Liver (tissue), 9 donors: ENCODE results near the gene ACP5. TPM values are rescaled to one million over a fixed set of nuclear protein-coding genes. Genes with fewer than 3 reads are reported as not detected.

Experiments
- DNase-seq: peaks from one replicate; pipeline ENCODE4 v3.0.0-alpha.2; 2017; ENCODE audit warnings: low spot score
- H3K27ac ChIP-seq, 2 donors: one replicate each; pipeline ENCODE4 v1.7.0; 2013; ENCODE audit warnings: inconsistent platforms in 2 of 2, low read length in 2 of 2, control low read depth in 1 of 2, low read depth in 1 of 2, mild to moderate bottlenecking in 1 of 2
- H3K27me3 ChIP-seq, 4 donors: one replicate each; pipeline versions ENCODE4 v1.6.1 to v1.7.0; 2013; ENCODE audit warnings: low read length in 3 of 4, inconsistent platforms in 1 of 4, mild to moderate bottlenecking in 1 of 4, moderate library complexity in 1 of 4; ENCODE audit not compliant: control insufficient read depth in 4 of 4, insufficient read depth in 4 of 4
- H3K36me3 ChIP-seq, 4 donors: one replicate each; pipeline versions ENCODE4 v1.6.1 to v1.7.0; 2013; ENCODE audit warnings: low read length in 3 of 4, mild to moderate bottlenecking in 3 of 4, low read depth in 1 of 4, moderate library complexity in 1 of 4; ENCODE audit not compliant: control insufficient read depth in 4 of 4, insufficient read depth in 3 of 4
- H3K4me1 ChIP-seq, 4 donors: one replicate each; pipeline versions ENCODE4 v1.6.1 to v1.7.0; 2013; ENCODE audit warnings: low read length in 3 of 4, mild to moderate bottlenecking in 3 of 4, moderate library complexity in 1 of 4; ENCODE audit not compliant: control insufficient read depth in 4 of 4, insufficient read depth in 4 of 4
- H3K4me3 ChIP-seq, 3 donors: one replicate each; pipeline versions ENCODE4 v1.6.1 to v1.7.0; 2013; ENCODE audit warnings: low read length in 3 of 3, control low read depth in 1 of 3, low read depth in 1 of 3, mild to moderate bottlenecking in 1 of 3
- H3K9ac ChIP-seq, 2 donors: one replicate each; pipeline ENCODE4 v1.7.0; 2013; ENCODE audit warnings: low read length in 2 of 2, mild to moderate bottlenecking in 2 of 2, moderate library complexity in 2 of 2, control low read depth in 1 of 2, low read depth in 1 of 2
- H3K9me3 ChIP-seq, 4 donors: one replicate each; pipeline versions ENCODE4 v1.6.1 to v1.7.0; 2013; ENCODE audit warnings: low read length in 3 of 4; ENCODE audit not compliant: control insufficient read depth in 4 of 4
- ATF3 ChIP-seq: IDR thresholded peaks from 2 replicates; pipeline ENCODE4 v1.6.1; 2016; ENCODE audit warnings: antibody characterized with exemption
- EGR1 ChIP-seq, 2 donors: IDR thresholded peaks; 2 replicates each; pipeline ENCODE4 v1.6.1; 2016 to 2018; ENCODE audit warnings: antibody characterized with exemption in 2 of 2, low read depth in 2 of 2
- FOXA1 ChIP-seq: IDR thresholded peaks from 2 replicates; pipeline ENCODE4 v1.6.1; 2016; ENCODE audit warnings: antibody characterized with exemption
- FOXA2 ChIP-seq: IDR thresholded peaks from 2 replicates; pipeline ENCODE4 v1.6.1; 2016; ENCODE audit warnings: antibody characterized with exemption
- GABPA ChIP-seq, 2 donors: IDR thresholded peaks in 1 of 2; conservative IDR thresholded peaks in 1 of 2; 2 replicates each; pipeline ENCODE4 v1.6.1; 2016; ENCODE audit warnings: antibody characterized with exemption in 2 of 2, mild to moderate bottlenecking in 1 of 2, moderate library complexity in 1 of 2
- HNF4A ChIP-seq, 2 donors: conservative IDR thresholded peaks; 2 replicates each; pipeline ENCODE4 v1.6.1; 2016; ENCODE audit warnings: antibody characterized with exemption in 2 of 2, mild to moderate bottlenecking in 2 of 2
- HNF4G ChIP-seq: IDR thresholded peaks from 2 replicates; pipeline ENCODE4 v1.6.1; 2016; ENCODE audit warnings: antibody characterized with exemption
- JUND ChIP-seq, 2 donors: IDR thresholded peaks; 2 replicates each; pipeline ENCODE4 v1.6.1; 2016; ENCODE audit warnings: antibody characterized with exemption in 2 of 2
- NR2F2 ChIP-seq: IDR thresholded peaks from 2 replicates; pipeline ENCODE4 v1.6.1; 2016; ENCODE audit warnings: antibody characterized with exemption
- RAD21 ChIP-seq, 2 donors: IDR thresholded peaks; 2 replicates each; pipeline ENCODE4 v1.6.1; 2016; ENCODE audit warnings: antibody characterized with exemption in 2 of 2, mild to moderate bottlenecking in 2 of 2
- RXRA ChIP-seq, 2 donors: IDR thresholded peaks; 2 replicates each; pipeline ENCODE4 v1.6.1; 2017 to 2018; ENCODE audit warnings: antibody characterized with exemption in 2 of 2, mild to moderate bottlenecking in 1 of 2
- SP1 ChIP-seq: IDR thresholded peaks from 2 replicates; pipeline ENCODE4 v1.6.1; 2018; ENCODE audit warnings: antibody characterized with exemption, mild to moderate bottlenecking
- TAF1 ChIP-seq: conservative IDR thresholded peaks from 2 replicates; pipeline ENCODE4 v1.6.1; 2016; ENCODE audit warnings: antibody characterized with exemption, mild to moderate bottlenecking
- WGBS: extraction: QIAGEN DNeasy Blood & Tissue Kit; methylation state at CpG from one replicate; pipeline ENCODE4 v1.1.7; 2013; 5-methylcytosine and 5-hydroxymethylcytosine counted together
- polyA plus RNA-seq, 2 donors: library from polyadenylated mRNA; stranded (reverse) in 1 of 2; unstranded in 1 of 2; fragments of 200-250 nt in 1 of 2; fragments of >200 nt in 1 of 2; fragmentation: Nextera tagmentation in 1 of 2; extraction: Ambion mirVana in 1 of 2; gene quantifications; one replicate each; pipeline versions ENCODE4 v1.2.1 to v1.2.3, GENCODE V29; 2013 to 2015
- total RNA-seq, 2 donors: library from RNA; depleted of rRNA; stranded (reverse); fragments of >200 nt; gene quantifications; one replicate each; pipeline ENCODE4 v1.2.3, GENCODE V29; 2014
- TF ChIP-seq, protein P1 (sequence below): IDR thresholded peaks from 2 replicates; pipeline ENCODE4 v1.6.1; 2016; ENCODE audit warnings: antibody characterized with exemption, mild to moderate bottlenecking
- TF ChIP-seq, protein P2 (sequence below): IDR thresholded peaks from 2 replicates; pipeline ENCODE4 v1.6.1; 2016; ENCODE audit warnings: antibody characterized with exemption
- TF ChIP-seq, protein P3 (sequence below): fragments of 150-350 bp; IDR thresholded peaks from 2 replicates; pipeline ENCODE4 v1.5.1; 2017; ENCODE audit warnings: improper control_type of control experiment, low read depth, low read length; ENCODE audit not compliant: missing input control
- TF ChIP-seq, protein P4 (sequence below): IDR thresholded peaks from 2 replicates; pipeline ENCODE4 v1.6.1; 2016; ENCODE audit warnings: antibody characterized with exemption
- donor health status: healthy.
- donor health status: healthy.
- donor health status: healthy.
- donor health status: healthy.
- donor health status: healthy.

ACP5 gene
- total and polyA plus RNA-seq, 4 donors: 18.6 to 30.5 (median 23.8) TPM

DNA sequence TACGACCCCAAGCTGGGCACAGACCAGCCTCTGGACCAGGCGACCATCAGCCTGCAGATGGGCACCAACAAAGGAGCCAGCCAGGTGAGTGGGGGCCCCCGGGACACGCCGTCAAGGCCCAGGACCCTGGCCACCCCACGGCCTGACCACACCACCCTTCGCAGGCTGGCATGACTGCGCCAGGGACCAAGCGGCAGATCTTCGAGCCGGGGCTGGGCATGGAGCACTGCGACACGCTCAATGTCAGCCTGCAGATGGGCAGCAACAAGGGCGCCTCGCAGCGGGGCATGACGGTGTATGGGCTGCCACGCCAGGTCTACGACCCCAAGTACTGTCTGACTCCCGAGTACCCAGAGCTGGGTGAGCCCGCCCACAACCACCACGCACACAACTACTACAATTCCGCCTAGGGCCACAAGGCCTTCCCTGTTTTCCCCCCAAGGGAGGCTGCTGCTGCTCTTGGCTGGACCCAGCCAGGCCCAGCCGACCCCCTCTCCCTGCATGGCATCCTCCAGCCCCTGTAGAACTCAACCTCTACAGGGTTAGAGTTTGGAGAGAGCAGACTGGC is 28.0 kb downstream of the ACP5 start:
- Histone ChIP-seq H3K27me3 (no peaks in the 10 kb centered on the region), H3K27ac (no peak overlapping the region), H3K4me3 (no peak overlapping the region), H3K9ac (no peak overlapping the region), H3K4me1 (no peaks in the 10 kb centered on the region), H3K9me3 (no peaks in the 10 kb centered on the region), H3K36me3 (peaks cover 4 to 21% (median 6%) of the 10 kb centered on the region in 4 donors)
- 95% methylated on average over 24 of the region's 24 CpGs for WGBS
- TF ChIP-seq SP1 (no peak), HNF4G (no peak), NR2F2 (no peak), ATF3 (no peak), GABPA (IDR thresholded peaks at IDR 0.05 in 1 of 2, conservative IDR thresholded peaks at IDR 0.05 in 1 of 2) (no peak), RAD21 (IDR thresholded peaks at IDR 0.05) (no peak)
- TF ChIP-seq, protein P1, sequence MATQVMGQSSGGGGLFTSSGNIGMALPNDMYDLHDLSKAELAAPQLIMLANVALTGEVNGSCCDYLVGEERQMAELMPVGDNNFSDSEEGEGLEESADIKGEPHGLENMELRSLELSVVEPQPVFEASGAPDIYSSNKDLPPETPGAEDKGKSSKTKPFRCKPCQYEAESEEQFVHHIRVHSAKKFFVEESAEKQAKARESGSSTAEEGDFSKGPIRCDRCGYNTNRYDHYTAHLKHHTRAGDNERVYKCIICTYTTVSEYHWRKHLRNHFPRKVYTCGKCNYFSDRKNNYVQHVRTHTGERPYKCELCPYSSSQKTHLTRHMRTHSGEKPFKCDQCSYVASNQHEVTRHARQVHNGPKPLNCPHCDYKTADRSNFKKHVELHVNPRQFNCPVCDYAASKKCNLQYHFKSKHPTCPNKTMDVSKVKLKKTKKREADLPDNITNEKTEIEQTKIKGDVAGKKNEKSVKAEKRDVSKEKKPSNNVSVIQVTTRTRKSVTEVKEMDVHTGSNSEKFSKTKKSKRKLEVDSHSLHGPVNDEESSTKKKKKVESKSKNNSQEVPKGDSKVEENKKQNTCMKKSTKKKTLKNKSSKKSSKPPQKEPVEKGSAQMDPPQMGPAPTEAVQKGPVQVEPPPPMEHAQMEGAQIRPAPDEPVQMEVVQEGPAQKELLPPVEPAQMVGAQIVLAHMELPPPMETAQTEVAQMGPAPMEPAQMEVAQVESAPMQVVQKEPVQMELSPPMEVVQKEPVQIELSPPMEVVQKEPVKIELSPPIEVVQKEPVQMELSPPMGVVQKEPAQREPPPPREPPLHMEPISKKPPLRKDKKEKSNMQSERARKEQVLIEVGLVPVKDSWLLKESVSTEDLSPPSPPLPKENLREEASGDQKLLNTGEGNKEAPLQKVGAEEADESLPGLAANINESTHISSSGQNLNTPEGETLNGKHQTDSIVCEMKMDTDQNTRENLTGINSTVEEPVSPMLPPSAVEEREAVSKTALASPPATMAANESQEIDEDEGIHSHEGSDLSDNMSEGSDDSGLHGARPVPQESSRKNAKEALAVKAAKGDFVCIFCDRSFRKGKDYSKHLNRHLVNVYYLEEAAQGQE: no peak
- TF ChIP-seq, protein P2, sequence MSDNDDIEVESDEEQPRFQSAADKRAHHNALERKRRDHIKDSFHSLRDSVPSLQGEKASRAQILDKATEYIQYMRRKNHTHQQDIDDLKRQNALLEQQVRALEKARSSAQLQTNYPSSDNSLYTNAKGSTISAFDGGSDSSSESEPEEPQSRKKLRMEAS: no peak
- no peak for DNase-seq

- TF ChIP-seq SP1 (no peak), RXRA (IDR thresholded peaks at IDR 0.05) (no peak), FOXA1 (no peak), NR2F2 (no peak), JUND (IDR thresholded peaks at IDR 0.05) (no peak), GABPA (IDR thresholded peaks at IDR 0.05 in 1 of 2, conservative IDR thresholded peaks at IDR 0.05 in 1 of 2) (no peak), HNF4G (no peak)
- H3K9me3 ChIP-seq: no peaks in the 10 kb centered on the region
- H3K9ac ChIP-seq: no peak overlapping the region
- no peak overlapping the region for H3K27ac ChIP-seq
- no peak overlapping the region for H3K4me3 ChIP-seq
- H3K27me3 ChIP-seq: no peaks in the 10 kb centered on the region
- H3K4me1 ChIP-seq: no peaks in the 10 kb centered on the region
- peaks cover 0 to 12% (median 3%) of the 10 kb centered on the region in 4 donors for H3K36me3 ChIP-seq
- DNase-seq: no peak
- 88% methylated on average over 14 of the region's 14 CpGs for WGBS
Measured at GRCh38 chr19:11547929-11548700, 29.3 kb downstream of the ACP5 start.

DNA sequence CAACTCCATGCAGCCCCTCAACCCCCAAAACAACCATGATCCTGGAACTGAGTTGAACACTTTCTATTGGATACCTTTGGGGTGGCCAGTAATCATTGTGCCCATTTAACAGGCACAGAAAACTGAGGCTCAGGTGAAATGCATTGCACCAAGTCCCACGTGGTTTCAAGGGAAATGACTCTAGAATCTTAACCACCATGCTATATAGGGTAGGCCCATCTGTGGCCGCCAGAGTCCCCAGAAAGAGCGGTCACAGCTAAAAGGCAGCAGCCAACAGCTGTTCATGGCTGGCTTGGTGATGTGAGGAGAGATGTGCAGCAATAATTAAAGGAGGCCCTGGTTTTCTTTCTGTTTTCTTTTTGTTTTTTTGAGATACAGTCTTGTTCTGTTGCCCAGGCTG is 36.2 kb downstream of the ACP5 start:
- DNase-seq: no peak
- no peak overlapping the region for H3K27ac ChIP-seq
- no peaks in the 10 kb centered on the region for H3K9me3 ChIP-seq
- WGBS: 77% methylated on average over 3 of the region's 3 CpGs
- H3K4me3 ChIP-seq: no peak overlapping the region
- TF ChIP-seq TAF1 (no peak), ATF3 (no peak), HNF4A (conservative IDR thresholded peaks at IDR 0.05) (no peak), FOXA2 (no peak), RXRA (IDR thresholded peaks at IDR 0.05) (no peak), HNF4G (no peak), FOXA1 (no peak), GABPA (IDR thresholded peaks at IDR 0.05 in 1 of 2, conservative IDR thresholded peaks at IDR 0.05 in 1 of 2) (no peak), SP1 (no peak), EGR1 (IDR thresholded peaks at IDR 0.05; ENCODE audit: low read depth in 2 of 2) (no peak)
- TF ChIP-seq, protein P3, sequence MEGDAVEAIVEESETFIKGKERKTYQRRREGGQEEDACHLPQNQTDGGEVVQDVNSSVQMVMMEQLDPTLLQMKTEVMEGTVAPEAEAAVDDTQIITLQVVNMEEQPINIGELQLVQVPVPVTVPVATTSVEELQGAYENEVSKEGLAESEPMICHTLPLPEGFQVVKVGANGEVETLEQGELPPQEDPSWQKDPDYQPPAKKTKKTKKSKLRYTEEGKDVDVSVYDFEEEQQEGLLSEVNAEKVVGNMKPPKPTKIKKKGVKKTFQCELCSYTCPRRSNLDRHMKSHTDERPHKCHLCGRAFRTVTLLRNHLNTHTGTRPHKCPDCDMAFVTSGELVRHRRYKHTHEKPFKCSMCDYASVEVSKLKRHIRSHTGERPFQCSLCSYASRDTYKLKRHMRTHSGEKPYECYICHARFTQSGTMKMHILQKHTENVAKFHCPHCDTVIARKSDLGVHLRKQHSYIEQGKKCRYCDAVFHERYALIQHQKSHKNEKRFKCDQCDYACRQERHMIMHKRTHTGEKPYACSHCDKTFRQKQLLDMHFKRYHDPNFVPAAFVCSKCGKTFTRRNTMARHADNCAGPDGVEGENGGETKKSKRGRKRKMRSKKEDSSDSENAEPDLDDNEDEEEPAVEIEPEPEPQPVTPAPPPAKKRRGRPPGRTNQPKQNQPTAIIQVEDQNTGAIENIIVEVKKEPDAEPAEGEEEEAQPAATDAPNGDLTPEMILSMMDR: no peak
- TF ChIP-seq, protein P4, sequence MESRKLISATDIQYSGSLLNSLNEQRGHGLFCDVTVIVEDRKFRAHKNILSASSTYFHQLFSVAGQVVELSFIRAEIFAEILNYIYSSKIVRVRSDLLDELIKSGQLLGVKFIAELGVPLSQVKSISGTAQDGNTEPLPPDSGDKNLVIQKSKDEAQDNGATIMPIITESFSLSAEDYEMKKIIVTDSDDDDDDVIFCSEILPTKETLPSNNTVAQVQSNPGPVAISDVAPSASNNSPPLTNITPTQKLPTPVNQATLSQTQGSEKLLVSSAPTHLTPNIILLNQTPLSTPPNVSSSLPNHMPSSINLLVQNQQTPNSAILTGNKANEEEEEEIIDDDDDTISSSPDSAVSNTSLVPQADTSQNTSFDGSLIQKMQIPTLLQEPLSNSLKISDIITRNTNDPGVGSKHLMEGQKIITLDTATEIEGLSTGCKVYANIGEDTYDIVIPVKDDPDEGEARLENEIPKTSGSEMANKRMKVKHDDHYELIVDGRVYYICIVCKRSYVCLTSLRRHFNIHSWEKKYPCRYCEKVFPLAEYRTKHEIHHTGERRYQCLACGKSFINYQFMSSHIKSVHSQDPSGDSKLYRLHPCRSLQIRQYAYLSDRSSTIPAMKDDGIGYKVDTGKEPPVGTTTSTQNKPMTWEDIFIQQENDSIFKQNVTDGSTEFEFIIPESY: no peak
- TF ChIP-seq, protein P2: no peak
- H3K36me3 ChIP-seq: no peaks in the 10 kb centered on the region
- no peak overlapping the region for H3K9ac ChIP-seq
- H3K4me1 ChIP-seq: peaks cover 0 to under 1% (median under 1%) of the 10 kb centered on the region in 4 donors
- H3K27me3 ChIP-seq: peaks cover 0 to 5% (median 1%) of the 10 kb centered on the region in 4 donors
